ENCODE measurements around the gene TNFSF10.

- TF ChIP-seq POLR2A (IDR thresholded peaks at IDR 0.05) (no peak), CTCF (IDR thresholded peaks at IDR 0.05) (no peak), EP300 (IDR thresholded peaks at IDR 0.05) (no peak)
Measured at GRCh38 chr3:172542999-172543398, 19.8 kb upstream of the TNFSF10 start.
